H9 (cell line): ENCODE data around the gene RECQL. TPM values are rescaled to one million over a fixed set of nuclear protein-coding genes. Genes with fewer than 3 reads are reported as not detected.

ENCODE experiments used
- DNase-seq: peaks from one replicate; pipeline ENCODE4 v3.0.0-alpha.2; 2017
- H2AFZ ChIP-seq: one replicate; pipeline ENCODE4 v1.6.1; 2013; ENCODE audit warnings: mild to moderate bottlenecking, low read length, control low read depth, moderate library complexity
- H2AK5ac ChIP-seq: 2 replicates; pipeline ENCODE4 v1.6.1; 2013; ENCODE audit warnings: low read length, control low read depth, mixed read lengths; ENCODE audit not compliant: insufficient read length
- H2BK120ac ChIP-seq: one replicate; pipeline ENCODE4 v1.6.1; 2013; ENCODE audit warnings: low read depth, mild to moderate bottlenecking, low read length, control low read depth, inconsistent platforms; ENCODE audit not compliant: poor library complexity, severe bottlenecking
- H2BK12ac ChIP-seq: 2 replicates; pipeline ENCODE4 v1.6.1; 2013; ENCODE audit warnings: low read length, control low read depth, mixed read lengths, low read depth; ENCODE audit not compliant: insufficient read length
- H2BK15ac ChIP-seq: 2 replicates; pipeline ENCODE4 v1.6.1; 2013; ENCODE audit warnings: low read depth, low read length, control low read depth
- H2BK20ac ChIP-seq: one replicate; pipeline ENCODE4 v1.6.1; 2013; ENCODE audit warnings: low read depth, mild to moderate bottlenecking, low read length, control low read depth, inconsistent platforms; ENCODE audit not compliant: poor library complexity, severe bottlenecking
- H2BK5ac ChIP-seq: 2 replicates; pipeline ENCODE4 v1.6.1; 2013; ENCODE audit warnings: low read length, control low read depth, mixed read lengths; ENCODE audit not compliant: insufficient read length
- H3K14ac ChIP-seq: 2 replicates; pipeline ENCODE4 v1.6.1; 2013; ENCODE audit warnings: low read length, control low read depth; ENCODE audit not compliant: insufficient read depth
- H3K18ac ChIP-seq: 2 replicates; pipeline ENCODE4 v1.6.1; 2013; ENCODE audit warnings: low read depth, mild to moderate bottlenecking, mixed read lengths, low read length, control low read depth; ENCODE audit not compliant: insufficient read length
- H3K23ac ChIP-seq: 2 replicates; pipeline ENCODE4 v1.6.1; 2013; ENCODE audit warnings: low read length, control low read depth, mixed read lengths, low read depth; ENCODE audit not compliant: insufficient read length
- H3K23me2 ChIP-seq: 2 replicates; pipeline ENCODE4 v1.6.1; 2013; ENCODE audit warnings: low read depth, mild to moderate bottlenecking, mixed read lengths, low read length, control low read depth; ENCODE audit not compliant: insufficient read length, poor library complexity, severe bottlenecking
- H3K27ac ChIP-seq: 2 replicates; pipeline ENCODE4 v1.5.1; 2013; ENCODE audit warnings: low read length, control low read depth, mixed read lengths, low read depth; ENCODE audit not compliant: insufficient read length
- H3K27me3 ChIP-seq: 2 replicates; pipeline ENCODE4 v1.6.1; 2013; ENCODE audit warnings: low read length, control low read depth, inconsistent platforms; ENCODE audit not compliant: insufficient read depth
- H3K4ac ChIP-seq: 2 replicates; pipeline ENCODE4 v1.6.1; 2013; ENCODE audit warnings: low read depth, mild to moderate bottlenecking, control low read depth, inconsistent platforms, low read length, moderate library complexity
- H3K4me1 ChIP-seq: 2 replicates; pipeline ENCODE4 v1.6.1; 2013; ENCODE audit warnings: low read length, control low read depth, inconsistent platforms; ENCODE audit not compliant: insufficient read depth
- H3K4me2 ChIP-seq: 2 replicates; pipeline ENCODE4 v1.6.1; 2013; ENCODE audit warnings: low read length, control low read depth, mixed read lengths; ENCODE audit not compliant: insufficient read length, insufficient read depth
- H3K56ac ChIP-seq: 2 replicates; pipeline ENCODE4 v1.6.1; 2013; ENCODE audit warnings: low read depth, mild to moderate bottlenecking, mixed read lengths, low read length, control low read depth; ENCODE audit not compliant: insufficient read length
- H3K79me1 ChIP-seq: 2 replicates; pipeline ENCODE4 v1.6.1; 2013; ENCODE audit warnings: low read depth, mild to moderate bottlenecking, moderate library complexity, low read length, control low read depth, inconsistent platforms; ENCODE audit not compliant: insufficient read depth, poor library complexity, severe bottlenecking
- H3K79me2 ChIP-seq: 2 replicates; pipeline ENCODE4 v1.6.1; 2013; ENCODE audit warnings: low read length, control low read depth, inconsistent platforms; ENCODE audit not compliant: insufficient read depth
- H3K9ac ChIP-seq: 2 replicates; pipeline ENCODE4 v1.6.1; 2013; ENCODE audit warnings: low read length, control low read depth, mixed read lengths; ENCODE audit not compliant: insufficient read length; ENCODE audit errors: extremely low read depth
- H3K9me3 ChIP-seq: one replicate; pipeline ENCODE4 v1.6.1; 2013; ENCODE audit warnings: low read depth, low read length, inconsistent platforms; ENCODE audit not compliant: control insufficient read depth
- H3T11ph ChIP-seq: one replicate; pipeline ENCODE4 v1.6.1; 2013; ENCODE audit warnings: mild to moderate bottlenecking, low read length, control low read depth, inconsistent platforms
- H4K20me1 ChIP-seq: one replicate; pipeline ENCODE4 v1.6.1; 2013; ENCODE audit not compliant: control insufficient read depth, insufficient read length, insufficient read depth
- H4K5ac ChIP-seq: 2 replicates; pipeline ENCODE4 v1.6.1; 2013; ENCODE audit warnings: low read depth, mild to moderate bottlenecking, mixed read lengths, low read length, control low read depth; ENCODE audit not compliant: insufficient read length
- H4K8ac ChIP-seq: replicated peaks from 2 replicates; pipeline ENCODE4 v1.6.1; 2013; ENCODE audit warnings: low read length, control low read depth, mixed read lengths, low read depth; ENCODE audit not compliant: insufficient read length
- H4K91ac ChIP-seq: 2 replicates; pipeline ENCODE4 v1.6.1; 2013; ENCODE audit warnings: low read depth, mild to moderate bottlenecking, moderate library complexity, mixed read lengths, low read length, control low read depth; ENCODE audit not compliant: insufficient read length
- H3K27ac Mint-ChIP-seq, 3 experiments: 2 replicates in 2 of 3; 3 replicates in 1 of 3; pipeline ENCODE4 v1.8.0; 2020 to 2021; ENCODE audit warnings: mixed read lengths in 3 of 3, mild to moderate bottlenecking in 1 of 3, moderate library complexity in 1 of 3
- H3K27me3 Mint-ChIP-seq: 2 replicates; pipeline ENCODE4 v1.8.0; 2021; ENCODE audit warnings: low read depth, mild to moderate bottlenecking, moderate library complexity, mixed read lengths
- H3K36me3 Mint-ChIP-seq, 3 experiments: 2 replicates in 2 of 3; 3 replicates in 1 of 3; pipeline ENCODE4 v1.8.0; 2020 to 2021; ENCODE audit warnings: low read depth in 3 of 3, mixed read lengths in 3 of 3; ENCODE audit not compliant: insufficient read depth in 1 of 3
- H3K4me1 Mint-ChIP-seq, 2 experiments: 2 replicates each; pipeline ENCODE4 v1.8.0; 2020; ENCODE audit warnings: mixed read lengths in 2 of 2
- H3K4me3 Mint-ChIP-seq, 2 experiments: 2 replicates in 1 of 2; 3 replicates in 1 of 2; pipeline ENCODE4 v1.8.0; 2020 to 2021; ENCODE audit warnings: mild to moderate bottlenecking in 2 of 2, mixed read lengths in 2 of 2, moderate library complexity in 1 of 2
- H3K9me3 Mint-ChIP-seq, 2 experiments: 2 replicates in 1 of 2; 3 replicates in 1 of 2; pipeline ENCODE4 v1.8.0; 2020; ENCODE audit warnings: mild to moderate bottlenecking in 2 of 2, mixed read lengths in 2 of 2, moderate library complexity in 1 of 2
- WGBS: extraction: QIAGEN DNeasy Blood & Tissue Kit; methylation state at CpG from one replicate; pipeline ENCODE4 v1.1.7; 2013; ENCODE audit warnings: missing lambda C conversion rate, low lambda C conversion rate, mixed read lengths; ENCODE audit not compliant: insufficient read length; ENCODE audit errors: extremely low coverage; 5-methylcytosine and 5-hydroxymethylcytosine counted together
- total RNA-seq: library from RNA; stranded (reverse); gene quantifications from 2 replicates; pipeline ENCODE4 v1.2.1, GENCODE V29; 2021
- TF ChIP-seq, protein P1 (sequence below): fragments of 200-600 bp; sonication (generic); conservative IDR thresholded peaks from 3 replicates; pipeline ENCODE4 v1.8.0; 2021; ENCODE audit warnings: antibody characterized with exemption, mild to moderate bottlenecking

Gene RECQL
- total RNA-seq, 1 experiment from 2014 or later = 41.0 TPM

DNA sequence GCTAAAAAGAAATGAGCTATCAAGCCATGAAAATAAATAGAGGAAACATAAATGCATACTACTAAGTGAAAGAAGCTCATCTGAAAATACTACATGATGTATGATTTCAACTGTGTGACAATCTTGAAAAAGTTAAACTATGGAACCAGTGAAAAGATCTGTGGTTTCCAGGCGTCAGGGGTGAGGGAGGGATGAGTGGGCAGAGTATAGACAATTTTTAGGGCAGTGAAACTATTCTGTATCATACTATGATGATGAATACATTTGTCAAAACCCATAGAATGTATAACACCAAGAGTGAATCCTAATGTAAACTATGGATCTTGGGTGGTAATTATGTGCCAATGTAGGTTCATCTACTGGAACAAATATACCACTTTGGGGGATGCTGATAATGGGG, 46.0 kb upstream of the RECQL start:
- H3K27me3 ChIP-seq = no peaks in the 10 kb centered on the region
- H3T11ph ChIP-seq = no peak overlapping the region
- no CpG with 5 or more reads among the region's 1 CpG for WGBS
- no peaks in the 10 kb centered on the region for H4K20me1 ChIP-seq
- H3K4me1 ChIP-seq = no peaks in the 10 kb centered on the region
- no peak overlapping the region for H3K23ac ChIP-seq
- H3K9me3 Mint-ChIP-seq = no peaks in the 10 kb centered on the region
- no peaks in the 10 kb centered on the region for H3K36me3 Mint-ChIP-seq
- H2BK15ac ChIP-seq = no peak overlapping the region
- H2BK20ac ChIP-seq = no peak overlapping the region
- no peak for DNase-seq
- no peak overlapping the region for H2AFZ ChIP-seq
- H4K91ac ChIP-seq = no peak overlapping the region
- TF ChIP-seq, protein P1, sequence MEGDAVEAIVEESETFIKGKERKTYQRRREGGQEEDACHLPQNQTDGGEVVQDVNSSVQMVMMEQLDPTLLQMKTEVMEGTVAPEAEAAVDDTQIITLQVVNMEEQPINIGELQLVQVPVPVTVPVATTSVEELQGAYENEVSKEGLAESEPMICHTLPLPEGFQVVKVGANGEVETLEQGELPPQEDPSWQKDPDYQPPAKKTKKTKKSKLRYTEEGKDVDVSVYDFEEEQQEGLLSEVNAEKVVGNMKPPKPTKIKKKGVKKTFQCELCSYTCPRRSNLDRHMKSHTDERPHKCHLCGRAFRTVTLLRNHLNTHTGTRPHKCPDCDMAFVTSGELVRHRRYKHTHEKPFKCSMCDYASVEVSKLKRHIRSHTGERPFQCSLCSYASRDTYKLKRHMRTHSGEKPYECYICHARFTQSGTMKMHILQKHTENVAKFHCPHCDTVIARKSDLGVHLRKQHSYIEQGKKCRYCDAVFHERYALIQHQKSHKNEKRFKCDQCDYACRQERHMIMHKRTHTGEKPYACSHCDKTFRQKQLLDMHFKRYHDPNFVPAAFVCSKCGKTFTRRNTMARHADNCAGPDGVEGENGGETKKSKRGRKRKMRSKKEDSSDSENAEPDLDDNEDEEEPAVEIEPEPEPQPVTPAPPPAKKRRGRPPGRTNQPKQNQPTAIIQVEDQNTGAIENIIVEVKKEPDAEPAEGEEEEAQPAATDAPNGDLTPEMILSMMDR = no peak
- H3K79me1 ChIP-seq = no peaks in the 10 kb centered on the region
- H3K27ac Mint-ChIP-seq = no peak overlapping the region
- no peaks in the 10 kb centered on the region for H3K9me3 ChIP-seq
- H3K4me1 Mint-ChIP-seq = 0 out of 4 replicates have a peak, but pooled peaks cover 0 to 2% of the 10 kb centered on the region in 2 experiments
- no peak overlapping the region for H4K8ac ChIP-seq
- no peak overlapping the region for H3K56ac ChIP-seq
- no peak overlapping the region for H3K27ac ChIP-seq
- no peak overlapping the region for H2BK120ac ChIP-seq
- no peaks in the 10 kb centered on the region for H3K79me2 ChIP-seq
- H4K5ac ChIP-seq = no peak overlapping the region
- no peak overlapping the region for H2BK5ac ChIP-seq
- no peak overlapping the region for H3K18ac ChIP-seq
- H3K14ac ChIP-seq = no peak overlapping the region
- H3K4ac ChIP-seq = no peak overlapping the region
- H2AK5ac ChIP-seq = no peak overlapping the region
- H3K27me3 Mint-ChIP-seq = peaks cover 2% of the 10 kb centered on the region
- H3K9ac ChIP-seq = no peak overlapping the region
- H3K4me3 Mint-ChIP-seq = no peak overlapping the region
- H3K23me2 ChIP-seq = no peaks in the 10 kb centered on the region
- H3K4me2 ChIP-seq = no peak overlapping the region
- no peak overlapping the region for H2BK12ac ChIP-seq
